ENCODE results near the gene FAM181A.

The FAM181A gene

GRCh38 chr14:93929657-93930056, 2.5 kb downstream of the FAM181A start:
- no peak overlapping the region for H3K4me3 ChIP-seq (ENCODE audit: low read length)
- no peak for TF ChIP-seq CTCF (conservative IDR thresholded peaks at IDR 0.05; ENCODE audit: low read length)
- DNase-seq (ENCODE audit: low read depth), result no peak

- no peak for DNase-seq (ENCODE audit: low read depth)
- H3K4me3 ChIP-seq (ENCODE audit: low read length), result no peak overlapping the region
- no peak for TF ChIP-seq CTCF (conservative IDR thresholded peaks at IDR 0.05; ENCODE audit: low read length)
These were observed 3.3 kb downstream of the FAM181A start for GRCh38 chr14:93930296-93930988.

GRCh38 chr14:93930989-93931307, 3.8 kb downstream of the FAM181A start:
- H3K4me3 ChIP-seq (ENCODE audit: low read length), result no peak overlapping the region
- no peak for TF ChIP-seq CTCF (conservative IDR thresholded peaks at IDR 0.05; ENCODE audit: low read length)
- DNase-seq (ENCODE audit: low read depth), result no peak

- H3K4me3 ChIP-seq (ENCODE audit: low read length), result no peak overlapping the region
- DNase-seq (ENCODE audit: low read depth), result no peak
- no peak for TF ChIP-seq CTCF (conservative IDR thresholded peaks at IDR 0.05; ENCODE audit: low read length)
These were observed 5.5 kb downstream of the FAM181A start for GRCh38 chr14:93932642-93933041.

GRCh38 chr14:93935213-93935612, 8.1 kb downstream of the FAM181A start:
- TF ChIP-seq CTCF (conservative IDR thresholded peaks at IDR 0.05; ENCODE audit: low read length), result no peak
- no peak overlapping the region for H3K4me3 ChIP-seq (ENCODE audit: low read length)
- DNase-seq (ENCODE audit: low read depth), result no peak

GRCh38 chr14:93936245-93936644, 9.1 kb downstream of the FAM181A start:
- peak; percentile 44 for TF ChIP-seq CTCF (conservative IDR thresholded peaks at IDR 0.05; ENCODE audit: low read length)
- DNase-seq (ENCODE audit: low read depth), result no peak
- H3K4me3 ChIP-seq (ENCODE audit: low read length), result no peak overlapping the region

GRCh38 chr14:93936926-93937325, 9.8 kb downstream of the FAM181A start:
- no peak overlapping the region for H3K4me3 ChIP-seq (ENCODE audit: low read length)
- no peak for TF ChIP-seq CTCF (conservative IDR thresholded peaks at IDR 0.05; ENCODE audit: low read length)
- DNase-seq (ENCODE audit: low read depth), result no peak

All from AG10803 (cell line).